ENCODE measurements around the gene CBX5.

DNA sequence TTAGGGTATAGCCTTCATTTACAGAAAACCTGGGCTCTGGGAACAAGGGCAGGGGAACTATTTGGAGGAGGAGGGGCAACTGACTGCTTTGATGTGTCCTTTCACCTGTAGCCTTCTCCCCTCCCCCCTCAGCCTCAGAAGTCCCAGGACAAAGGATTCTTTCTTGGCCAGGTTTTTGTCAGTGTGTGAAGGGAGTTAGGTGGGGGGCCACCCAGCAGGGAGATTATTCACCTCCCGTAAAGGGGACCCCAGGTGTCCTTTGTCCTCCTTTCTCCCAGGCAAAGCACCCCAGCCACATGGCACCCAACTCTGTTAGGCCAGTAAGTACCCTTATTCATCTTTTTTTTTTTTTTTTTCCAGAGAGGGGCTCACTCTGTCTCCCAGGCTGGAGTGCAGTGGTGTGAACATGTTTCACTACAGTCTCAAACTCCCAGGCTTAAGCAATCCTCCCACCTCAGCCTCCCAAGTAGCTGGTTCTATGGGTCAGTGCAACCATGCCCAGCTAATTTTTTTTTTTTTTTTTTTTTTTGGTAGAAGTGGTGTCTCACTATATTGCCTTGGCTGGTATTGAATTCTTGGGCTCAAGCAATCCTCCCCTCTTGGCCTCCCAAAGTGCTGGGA, 21.6 kb upstream of the CBX5 start:
- TF ChIP-seq, protein P1, sequence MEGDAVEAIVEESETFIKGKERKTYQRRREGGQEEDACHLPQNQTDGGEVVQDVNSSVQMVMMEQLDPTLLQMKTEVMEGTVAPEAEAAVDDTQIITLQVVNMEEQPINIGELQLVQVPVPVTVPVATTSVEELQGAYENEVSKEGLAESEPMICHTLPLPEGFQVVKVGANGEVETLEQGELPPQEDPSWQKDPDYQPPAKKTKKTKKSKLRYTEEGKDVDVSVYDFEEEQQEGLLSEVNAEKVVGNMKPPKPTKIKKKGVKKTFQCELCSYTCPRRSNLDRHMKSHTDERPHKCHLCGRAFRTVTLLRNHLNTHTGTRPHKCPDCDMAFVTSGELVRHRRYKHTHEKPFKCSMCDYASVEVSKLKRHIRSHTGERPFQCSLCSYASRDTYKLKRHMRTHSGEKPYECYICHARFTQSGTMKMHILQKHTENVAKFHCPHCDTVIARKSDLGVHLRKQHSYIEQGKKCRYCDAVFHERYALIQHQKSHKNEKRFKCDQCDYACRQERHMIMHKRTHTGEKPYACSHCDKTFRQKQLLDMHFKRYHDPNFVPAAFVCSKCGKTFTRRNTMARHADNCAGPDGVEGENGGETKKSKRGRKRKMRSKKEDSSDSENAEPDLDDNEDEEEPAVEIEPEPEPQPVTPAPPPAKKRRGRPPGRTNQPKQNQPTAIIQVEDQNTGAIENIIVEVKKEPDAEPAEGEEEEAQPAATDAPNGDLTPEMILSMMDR (IDR thresholded peaks at IDR 0.05), result no peak
- TF ChIP-seq POLR2A (IDR thresholded peaks at IDR 0.05) (no peak), POLR2AphosphoS5 (IDR thresholded peaks at IDR 0.05) (no peak)
